Measurements from ENCODE around the gene ALKAL2. TPM values are rescaled to one million over a fixed set of nuclear protein-coding genes. Genes with fewer than 3 reads are reported as not detected.

ALKAL2 gene
- total and polyA plus RNA-seq, 7 experiments from 2014 or later: 0.18 to 0.49 TPM; not detected in 5

- POLR2A ChIA-PET: no interaction called here
- Histone ChIP-seq H3K4me1 (ENCODE audit: control insufficient read depth in 2 of 2, insufficient read depth in 2 of 2, low read length in 2 of 2) (peaks cover 0 to 5% of the 10 kb centered on the region in 2 donors), H3K27ac (ENCODE audit: low read depth, low read length) (no peak overlapping the region), H3K27me3 (ENCODE audit: control insufficient read depth in 2 of 2, insufficient read depth in 2 of 2, low read length in 2 of 2) (no peaks in the 10 kb centered on the region), H3K36me3 (ENCODE audit: control insufficient read depth in 2 of 3, insufficient read depth in 3 of 3, low read length in 3 of 3) (no peaks in the 10 kb centered on the region), H3K4me3 (ENCODE audit: low read length) (no peak overlapping the region), H3K9me3 (ENCODE audit: control insufficient read depth in 2 of 3, low read length in 3 of 3) (no peaks in the 10 kb centered on the region)
- no peak for DNase-seq
- Mint-ChIP-seq H3K4me1 (peaks cover 0 to 16% (median 0%) of the 10 kb centered on the region in 7 donors), H3K4me3 (no peak overlapping the region), H3K27me3 (peaks cover 0 to 4% (median 0%) of the 10 kb centered on the region in 5 donors), H3K36me3 (no peaks in the 10 kb centered on the region), H3K27ac (peak overlapping the region in 1 of 9 donors; percentile 14), H3K9me3 (peaks cover 0 to 5% (median 0%) of the 10 kb centered on the region in 11 donors)
- CTCF ChIA-PET: no interaction called here
- intact Hi-C loops (cut with micrococcal nuclease): no loop called here
- no peak for ATAC-seq
Observed at GRCh38 chr2:314561-315336, 26.9 kb upstream of the ALKAL2 start.

DNA sequence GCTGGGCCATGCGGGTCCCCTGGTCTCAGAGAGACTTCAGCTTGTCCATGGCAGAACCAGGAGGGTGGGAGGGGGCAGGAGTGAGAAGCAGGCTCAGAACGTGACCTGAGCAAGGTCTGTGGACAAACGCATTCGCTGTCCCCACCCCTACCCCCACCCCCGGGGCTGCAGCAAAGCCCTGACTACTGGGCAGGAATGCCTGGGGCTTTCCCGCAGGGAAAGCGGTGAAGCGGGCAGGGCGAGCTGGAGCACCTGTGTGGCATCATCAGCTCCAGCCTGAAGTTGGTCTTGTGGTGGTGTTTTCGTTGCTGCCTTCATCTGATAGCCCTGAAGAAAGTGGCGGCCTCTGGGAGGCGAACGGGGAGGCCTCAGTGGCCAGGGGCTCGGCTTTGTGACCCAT is 26.1 kb upstream of the ALKAL2 start:
- no peak overlapping the region for H3K4me3 ChIP-seq (ENCODE audit: low read length)
- intact Hi-C loops (cut with micrococcal nuclease): no loop called here
- no peaks in the 10 kb centered on the region for H3K9me3 ChIP-seq (ENCODE audit: control insufficient read depth in 2 of 3, low read length in 3 of 3)
- Mint-ChIP-seq H3K27ac (no peak overlapping the region), H3K27me3 (peaks cover 0 to 4% (median 0%) of the 10 kb centered on the region in 5 donors), H3K4me3 (no peak overlapping the region), H3K9me3 (peaks cover 0 to 4% (median 0%) of the 10 kb centered on the region in 11 donors), H3K4me1 (peaks cover 0 to 15% (median 0%) of the 10 kb centered on the region in 7 donors), H3K36me3 (no peaks in the 10 kb centered on the region)
- ChIA-PET POLR2A (no interaction called here), CTCF (no interaction called here)
- ATAC-seq (no peak), DNase-seq (no peak)
- no peak overlapping the region for H3K27ac ChIP-seq (ENCODE audit: low read depth, low read length)
- H3K36me3 ChIP-seq (ENCODE audit: control insufficient read depth in 2 of 3, insufficient read depth in 3 of 3, low read length in 3 of 3): no peaks in the 10 kb centered on the region
- peaks cover 0 to 5% of the 10 kb centered on the region in 2 donors for H3K4me1 ChIP-seq (ENCODE audit: control insufficient read depth in 2 of 2, insufficient read depth in 2 of 2, low read length in 2 of 2)
- no peaks in the 10 kb centered on the region for H3K27me3 ChIP-seq (ENCODE audit: control insufficient read depth in 2 of 2, insufficient read depth in 2 of 2, low read length in 2 of 2)

- Histone ChIP-seq H3K4me3 (ENCODE audit: low read length) (no peak overlapping the region), H3K36me3 (ENCODE audit: control insufficient read depth in 2 of 3, insufficient read depth in 3 of 3, low read length in 3 of 3) (no peaks in the 10 kb centered on the region), H3K9me3 (ENCODE audit: control insufficient read depth in 2 of 3, low read length in 3 of 3) (no peaks in the 10 kb centered on the region), H3K4me1 (ENCODE audit: control insufficient read depth in 2 of 2, insufficient read depth in 2 of 2, low read length in 2 of 2) (no peaks in the 10 kb centered on the region), H3K27me3 (ENCODE audit: control insufficient read depth in 2 of 2, insufficient read depth in 2 of 2, low read length in 2 of 2) (no peaks in the 10 kb centered on the region), H3K27ac (ENCODE audit: low read depth, low read length) (no peak overlapping the region)
- ATAC-seq (no peak), DNase-seq (no peak)
- H3K4me1 Mint-ChIP-seq: no peaks in the 10 kb centered on the region
- no peaks in the 10 kb centered on the region for H3K9me3 Mint-ChIP-seq
- no peak overlapping the region for H3K4me3 Mint-ChIP-seq
- POLR2A ChIA-PET: no interaction called here
- H3K27me3 Mint-ChIP-seq: peaks cover 0 to 4% (median 0%) of the 10 kb centered on the region in 5 donors
- intact Hi-C loops (cut with micrococcal nuclease): no loop called here
- no peak overlapping the region for H3K27ac Mint-ChIP-seq
- CTCF ChIA-PET: no interaction called here
- H3K36me3 Mint-ChIP-seq: no peaks in the 10 kb centered on the region
Observed at GRCh38 chr2:310994-311393, 23.1 kb upstream of the ALKAL2 start.

DNA sequence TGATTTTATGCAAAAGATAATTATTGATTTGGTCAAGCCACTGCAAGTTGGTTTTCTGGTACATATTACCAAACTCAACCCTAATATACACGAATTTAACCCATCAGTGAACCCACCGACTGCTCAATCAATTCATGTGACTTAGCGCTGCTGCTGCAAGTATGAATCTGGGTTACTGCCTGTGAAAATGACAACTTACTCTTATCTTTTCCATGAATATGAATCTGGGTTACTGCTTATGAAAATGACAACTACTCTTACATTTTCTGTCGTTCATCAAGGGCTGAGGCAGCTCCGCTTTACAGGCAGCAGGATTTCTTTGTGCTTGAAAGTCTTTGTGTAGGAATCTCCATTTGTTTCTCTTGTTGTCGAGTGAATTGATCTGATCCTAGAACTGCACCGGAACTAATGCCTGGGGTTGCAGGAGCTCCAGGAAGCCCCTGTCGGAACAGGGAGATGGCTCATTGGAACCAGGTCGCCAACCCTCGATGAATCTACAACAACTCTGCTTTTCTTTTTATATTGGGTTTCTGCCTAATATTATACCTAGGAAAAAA is 22.1 kb upstream of the ALKAL2 start:
- Histone ChIP-seq H3K27ac (ENCODE audit: low read depth, low read length) (no peak overlapping the region), H3K9me3 (ENCODE audit: control insufficient read depth in 2 of 3, low read length in 3 of 3) (no peaks in the 10 kb centered on the region), H3K4me1 (ENCODE audit: control insufficient read depth in 2 of 2, insufficient read depth in 2 of 2, low read length in 2 of 2) (no peaks in the 10 kb centered on the region), H3K4me3 (ENCODE audit: low read length) (no peak overlapping the region), H3K27me3 (ENCODE audit: control insufficient read depth in 2 of 2, insufficient read depth in 2 of 2, low read length in 2 of 2) (no peaks in the 10 kb centered on the region), H3K36me3 (ENCODE audit: control insufficient read depth in 2 of 3, insufficient read depth in 3 of 3, low read length in 3 of 3) (no peaks in the 10 kb centered on the region)
- DNase-seq (no peak), ATAC-seq (no peak)
- intact Hi-C loops (cut with micrococcal nuclease): no loop called here
- Mint-ChIP-seq H3K36me3 (no peaks in the 10 kb centered on the region), H3K27ac (no peak overlapping the region), H3K4me1 (no peaks in the 10 kb centered on the region), H3K4me3 (no peak overlapping the region), H3K27me3 (peaks cover 0 to 4% (median 4%) of the 10 kb centered on the region in 5 donors), H3K9me3 (no peaks in the 10 kb centered on the region)
- CTCF ChIA-PET: no interaction called here
- POLR2A ChIA-PET: no interaction called here

DNA sequence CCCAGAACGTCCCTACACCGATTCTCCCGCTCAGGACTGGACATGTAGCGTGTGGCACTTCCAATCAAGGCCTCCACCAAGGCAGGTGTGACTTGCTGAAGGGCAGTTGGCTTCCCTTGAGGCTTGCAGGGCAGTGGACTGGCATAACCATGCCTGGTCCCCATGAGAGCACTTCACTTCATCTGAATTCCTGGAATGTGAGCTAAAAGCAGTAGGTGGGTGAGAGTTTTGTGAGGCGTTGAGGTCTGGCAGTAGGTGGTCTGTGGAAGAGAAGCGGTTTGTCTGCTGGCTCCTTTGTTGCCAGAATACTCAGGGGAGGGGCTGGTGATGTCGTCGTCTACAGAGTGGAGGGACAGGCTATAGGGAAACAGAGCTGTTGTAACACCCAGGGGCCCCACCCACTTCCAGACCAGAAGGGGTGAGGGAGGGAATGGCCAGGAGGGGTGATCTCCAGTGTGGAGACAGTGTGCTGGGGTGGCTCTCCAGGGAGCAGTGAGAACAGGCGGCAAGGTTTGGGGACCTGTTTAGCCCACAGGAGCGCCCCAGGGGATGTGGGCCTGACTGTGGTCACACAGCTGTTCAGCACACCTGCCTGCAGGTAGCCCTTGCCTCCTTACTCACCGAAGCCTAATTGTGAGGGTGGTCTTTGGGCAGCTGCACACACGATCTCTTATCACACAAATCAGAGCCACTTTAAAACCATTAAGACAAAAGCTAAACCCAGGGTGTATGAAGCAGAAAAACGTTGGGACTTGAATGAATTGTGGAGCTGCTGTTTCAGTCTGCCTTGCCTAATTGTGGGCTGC is 21.5 kb upstream of the ALKAL2 start:
- H3K4me1 ChIP-seq (ENCODE audit: control insufficient read depth in 2 of 2, insufficient read depth in 2 of 2, low read length in 2 of 2): no peaks in the 10 kb centered on the region
- H3K9me3 ChIP-seq (ENCODE audit: control insufficient read depth in 2 of 3, low read length in 3 of 3): no peaks in the 10 kb centered on the region
- ATAC-seq (peak; percentile 24), DNase-seq (no peak)
- no peaks in the 10 kb centered on the region for H3K36me3 Mint-ChIP-seq
- H3K4me1 Mint-ChIP-seq: no peaks in the 10 kb centered on the region
- no peaks in the 10 kb centered on the region for H3K9me3 Mint-ChIP-seq
- intact Hi-C loops (cut with micrococcal nuclease): no loop called here
- no peak overlapping the region for H3K27ac Mint-ChIP-seq
- ChIA-PET CTCF (no interaction called here), POLR2A (no interaction called here)
- no peaks in the 10 kb centered on the region for H3K36me3 ChIP-seq (ENCODE audit: control insufficient read depth in 2 of 3, insufficient read depth in 3 of 3, low read length in 3 of 3)
- no peak overlapping the region for H3K27ac ChIP-seq (ENCODE audit: low read depth, low read length)
- no peak overlapping the region for H3K4me3 ChIP-seq (ENCODE audit: low read length)
- H3K27me3 ChIP-seq (ENCODE audit: control insufficient read depth in 2 of 2, insufficient read depth in 2 of 2, low read length in 2 of 2): no peaks in the 10 kb centered on the region
- peaks cover 0 to 5% (median 2%) of the 10 kb centered on the region in 5 donors for H3K27me3 Mint-ChIP-seq
- H3K4me3 Mint-ChIP-seq: no peak overlapping the region

DNA sequence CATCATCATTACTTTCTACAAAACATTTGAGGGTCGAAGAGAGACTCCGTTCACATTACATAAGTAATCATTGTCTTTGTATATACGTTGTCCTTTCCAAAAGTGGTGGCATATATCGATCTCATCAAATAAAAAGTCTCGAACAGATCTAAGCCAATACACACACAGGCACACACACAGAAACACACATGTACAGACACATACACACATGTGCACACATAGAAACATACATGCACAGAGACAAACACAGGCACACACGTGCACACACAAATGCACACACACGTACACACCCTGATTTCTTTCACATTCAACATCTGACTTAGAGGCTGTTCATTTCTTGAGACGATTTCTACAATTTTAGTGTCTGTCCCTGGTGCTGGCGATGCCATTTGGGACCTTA is 17.5 kb upstream of the ALKAL2 start:
- Histone ChIP-seq H3K36me3 (ENCODE audit: control insufficient read depth in 2 of 3, insufficient read depth in 3 of 3, low read length in 3 of 3) (no peaks in the 10 kb centered on the region), H3K4me3 (ENCODE audit: low read length) (no peak overlapping the region), H3K27ac (ENCODE audit: low read depth, low read length) (no peak overlapping the region), H3K9me3 (ENCODE audit: control insufficient read depth in 2 of 3, low read length in 3 of 3) (no peaks in the 10 kb centered on the region), H3K4me1 (ENCODE audit: control insufficient read depth in 2 of 2, insufficient read depth in 2 of 2, low read length in 2 of 2) (no peaks in the 10 kb centered on the region), H3K27me3 (ENCODE audit: control insufficient read depth in 2 of 2, insufficient read depth in 2 of 2, low read length in 2 of 2) (no peaks in the 10 kb centered on the region)
- H3K4me3 Mint-ChIP-seq: no peak overlapping the region
- H3K9me3 Mint-ChIP-seq: peaks cover 0 to 19% (median 5%) of the 10 kb centered on the region in 11 donors
- DNase-seq (no peak), ATAC-seq (no peak)
- intact Hi-C loops (cut with micrococcal nuclease): no loop called here
- no peaks in the 10 kb centered on the region for H3K4me1 Mint-ChIP-seq
- ChIA-PET POLR2A (no interaction called here), CTCF (no interaction called here)
- H3K36me3 Mint-ChIP-seq: peaks cover 0 to 12% (median 0%) of the 10 kb centered on the region in 5 donors
- peak overlapping the region in 1 of 9 donors; percentile 16 for H3K27ac Mint-ChIP-seq
- H3K27me3 Mint-ChIP-seq: peaks cover 0 to 18% (median 7%) of the 10 kb centered on the region in 5 donors
